ENCODE measurements around the gene SNAPC3.

DNA sequence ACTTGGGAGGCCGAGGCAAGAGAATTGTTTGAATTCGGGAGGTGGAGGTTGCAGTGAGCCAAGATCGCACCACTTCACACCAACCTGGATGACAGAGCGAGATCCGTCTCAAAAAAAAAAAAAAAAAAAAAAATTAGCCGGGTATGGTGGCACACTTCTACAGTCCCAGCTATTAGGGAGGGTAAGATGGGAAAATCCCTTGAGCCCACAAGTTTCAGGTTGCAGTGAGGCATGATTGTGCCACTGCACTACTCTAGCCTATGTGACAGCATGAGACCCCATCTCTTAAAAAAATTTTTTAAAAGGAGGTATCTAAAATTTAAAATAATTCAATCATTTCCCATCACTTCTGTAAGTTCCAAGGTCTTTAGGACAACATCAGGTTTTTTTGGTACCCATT lies 62.1 kb downstream of the SNAPC3 start:
- TF ChIP-seq, protein P1, sequence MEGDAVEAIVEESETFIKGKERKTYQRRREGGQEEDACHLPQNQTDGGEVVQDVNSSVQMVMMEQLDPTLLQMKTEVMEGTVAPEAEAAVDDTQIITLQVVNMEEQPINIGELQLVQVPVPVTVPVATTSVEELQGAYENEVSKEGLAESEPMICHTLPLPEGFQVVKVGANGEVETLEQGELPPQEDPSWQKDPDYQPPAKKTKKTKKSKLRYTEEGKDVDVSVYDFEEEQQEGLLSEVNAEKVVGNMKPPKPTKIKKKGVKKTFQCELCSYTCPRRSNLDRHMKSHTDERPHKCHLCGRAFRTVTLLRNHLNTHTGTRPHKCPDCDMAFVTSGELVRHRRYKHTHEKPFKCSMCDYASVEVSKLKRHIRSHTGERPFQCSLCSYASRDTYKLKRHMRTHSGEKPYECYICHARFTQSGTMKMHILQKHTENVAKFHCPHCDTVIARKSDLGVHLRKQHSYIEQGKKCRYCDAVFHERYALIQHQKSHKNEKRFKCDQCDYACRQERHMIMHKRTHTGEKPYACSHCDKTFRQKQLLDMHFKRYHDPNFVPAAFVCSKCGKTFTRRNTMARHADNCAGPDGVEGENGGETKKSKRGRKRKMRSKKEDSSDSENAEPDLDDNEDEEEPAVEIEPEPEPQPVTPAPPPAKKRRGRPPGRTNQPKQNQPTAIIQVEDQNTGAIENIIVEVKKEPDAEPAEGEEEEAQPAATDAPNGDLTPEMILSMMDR (conservative IDR thresholded peaks at IDR 0.05; ENCODE audit: low read depth, low read length) = no peak
- no peak for TF ChIP-seq EZH2 (IDR thresholded peaks at IDR 0.05; ENCODE audit: borderline replicate concordance, low read depth, low read length, poor library complexity, severe bottlenecking)
